CD4-positive, alpha-beta T cell treated with Interleukin-1 beta for 1 hour (primary cell): ENCODE data around the gene CCDC187.

Experiments
- DNase-seq, 2 donors: peaks; one replicate each; pipeline ENCODE4 v3.0.0-alpha.2; 2020 to 2022

CCDC187 gene

DNA sequence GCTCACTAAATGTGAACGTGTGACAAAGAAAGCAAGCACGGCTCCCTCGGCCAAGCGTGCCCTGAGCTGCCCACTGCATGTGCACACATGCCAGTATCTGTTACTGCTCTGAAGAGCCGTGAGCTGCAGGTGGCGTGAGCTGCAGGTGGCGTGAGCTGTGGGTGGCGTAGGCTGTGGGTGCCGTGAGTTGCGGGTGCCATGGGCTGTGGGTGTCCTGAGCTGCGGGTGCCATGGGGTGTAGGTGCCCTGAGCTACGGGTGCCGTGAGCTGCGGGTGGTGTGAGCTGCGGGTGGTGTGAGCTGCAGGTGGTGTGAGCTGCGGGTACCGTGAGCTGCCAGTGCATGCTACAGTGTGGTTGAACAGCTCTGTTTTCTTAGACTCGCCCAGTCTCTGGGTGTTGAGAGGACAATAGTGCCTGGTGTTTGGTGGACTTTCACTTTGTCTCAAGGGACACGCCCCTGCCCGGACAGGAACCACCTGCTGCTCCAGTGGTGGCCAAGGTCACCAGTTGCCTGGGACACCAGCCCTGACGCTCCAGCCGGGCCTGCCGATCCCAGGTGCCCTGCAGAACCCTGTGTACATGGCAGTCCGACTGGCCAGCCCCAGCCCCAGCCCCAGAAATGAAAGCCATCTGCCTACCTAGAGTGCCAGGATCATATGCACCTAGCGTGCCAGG lies 6.7 kb downstream of the CCDC187 start:
- DNase-seq, result no peak

- no peak for DNase-seq
Observed at GRCh38 chr9:136296434-136297015, 7.4 kb downstream of the CCDC187 start.

DNA sequence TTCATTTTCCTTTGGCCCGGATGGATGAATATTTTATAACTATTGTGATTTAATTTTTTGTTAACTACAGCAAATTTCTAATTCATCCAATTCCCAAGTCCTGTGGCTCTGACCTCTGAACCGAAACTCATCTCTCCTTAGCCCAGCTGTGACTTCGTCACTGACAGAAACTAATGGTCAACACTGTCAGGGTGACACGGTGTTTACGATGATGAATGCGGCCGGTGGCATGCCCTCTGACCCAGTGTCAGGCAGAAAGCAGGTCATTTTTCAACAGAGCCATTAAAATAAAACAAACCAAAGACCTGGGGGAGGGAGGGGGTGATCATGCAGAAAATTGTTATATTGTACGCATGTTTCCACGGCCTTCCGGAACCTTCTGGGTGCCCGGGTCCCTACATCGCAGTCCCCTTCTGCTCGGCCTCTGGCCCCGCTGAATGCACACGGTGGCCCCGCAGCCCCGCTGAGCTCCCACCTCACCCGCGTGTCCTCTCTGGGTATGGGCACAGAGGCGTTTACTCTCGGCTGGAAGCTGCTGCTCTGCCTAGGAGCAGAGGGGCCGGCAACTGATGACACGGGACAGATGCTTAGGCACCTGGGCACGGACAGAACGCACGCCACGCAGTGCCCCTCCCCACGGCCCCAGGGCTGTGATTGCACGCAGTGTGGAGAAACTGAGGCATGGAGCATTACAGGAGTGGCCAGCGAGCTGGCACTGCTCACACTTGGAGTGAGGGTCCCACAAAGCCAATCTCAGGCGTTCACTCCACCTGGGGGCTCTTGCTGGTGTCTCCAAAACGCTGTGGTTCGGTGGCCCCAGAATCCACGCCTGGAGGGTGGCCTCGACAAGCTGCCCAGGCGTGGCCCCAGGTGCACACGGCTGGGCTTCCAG lies 8.1 kb downstream of the CCDC187 start:
- no peak for DNase-seq

- no peak for DNase-seq
Observed at GRCh38 chr9:136295055-136295454, 8.8 kb downstream of the CCDC187 start.

- no peak for DNase-seq
Observed at GRCh38 chr9:136294437-136294836, 9.5 kb downstream of the CCDC187 start.

DNA sequence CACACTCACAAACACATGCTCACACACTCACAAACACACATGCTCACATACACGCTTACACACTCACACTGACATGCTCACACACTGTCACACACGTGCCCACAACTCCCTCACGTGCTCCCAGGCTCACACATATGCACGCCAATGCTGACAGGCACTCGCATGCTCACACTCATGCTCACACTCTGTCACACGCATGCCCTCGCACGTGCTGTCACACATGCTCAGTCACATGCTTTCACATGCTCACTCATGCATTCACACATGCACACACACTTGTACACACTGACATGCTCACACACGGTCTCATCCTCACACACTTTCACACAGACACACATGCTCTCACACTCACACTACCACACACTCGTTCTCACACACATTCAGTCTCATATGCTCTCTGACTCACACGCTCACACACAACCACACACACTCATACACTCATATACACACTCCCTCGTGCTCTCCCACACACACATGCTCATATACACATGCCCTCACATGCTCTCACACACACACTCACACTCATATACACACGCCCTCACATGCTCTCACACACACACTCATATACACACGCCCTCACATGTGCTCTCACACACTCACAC lies 10.3 kb downstream of the CCDC187 start:
- no peak for DNase-seq

DNA sequence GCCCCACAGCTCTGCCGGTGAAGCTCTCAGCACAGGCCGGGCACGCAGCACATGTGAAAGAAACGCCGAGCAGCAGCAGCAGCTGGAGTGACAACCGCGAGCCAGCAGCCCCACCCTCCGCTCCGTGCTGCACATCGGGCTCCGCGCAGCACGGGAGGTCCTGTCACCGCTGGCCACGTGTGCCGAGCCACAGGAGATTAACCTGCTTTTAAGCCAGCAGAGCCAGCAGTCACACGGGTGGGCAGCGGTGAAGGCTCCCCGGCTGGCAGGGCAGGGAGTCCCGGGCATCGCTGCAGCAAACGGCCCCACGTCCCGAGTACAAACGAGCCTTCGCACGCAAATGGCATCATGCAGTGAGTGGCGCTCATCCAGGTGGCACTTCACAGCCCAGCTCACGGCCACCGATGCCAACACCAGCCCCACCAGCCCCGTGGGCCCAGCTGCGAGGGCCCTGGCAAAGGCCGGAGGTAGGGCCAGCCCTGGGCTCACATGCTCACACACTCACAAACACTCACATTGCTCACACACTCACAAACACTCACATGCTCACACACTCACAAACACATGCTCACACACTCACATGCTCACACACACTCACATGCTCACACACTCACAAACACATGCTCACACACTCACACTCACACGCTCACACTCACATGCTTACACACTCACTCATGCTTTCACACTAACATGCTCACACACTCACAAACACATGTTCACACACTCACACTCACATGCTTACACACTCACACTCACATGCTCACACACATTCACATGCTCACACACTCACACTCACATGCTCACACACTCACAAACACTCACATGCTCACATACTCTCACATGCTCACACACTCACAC lies 11.1 kb downstream of the CCDC187 start:
- no peak for DNase-seq

DNA sequence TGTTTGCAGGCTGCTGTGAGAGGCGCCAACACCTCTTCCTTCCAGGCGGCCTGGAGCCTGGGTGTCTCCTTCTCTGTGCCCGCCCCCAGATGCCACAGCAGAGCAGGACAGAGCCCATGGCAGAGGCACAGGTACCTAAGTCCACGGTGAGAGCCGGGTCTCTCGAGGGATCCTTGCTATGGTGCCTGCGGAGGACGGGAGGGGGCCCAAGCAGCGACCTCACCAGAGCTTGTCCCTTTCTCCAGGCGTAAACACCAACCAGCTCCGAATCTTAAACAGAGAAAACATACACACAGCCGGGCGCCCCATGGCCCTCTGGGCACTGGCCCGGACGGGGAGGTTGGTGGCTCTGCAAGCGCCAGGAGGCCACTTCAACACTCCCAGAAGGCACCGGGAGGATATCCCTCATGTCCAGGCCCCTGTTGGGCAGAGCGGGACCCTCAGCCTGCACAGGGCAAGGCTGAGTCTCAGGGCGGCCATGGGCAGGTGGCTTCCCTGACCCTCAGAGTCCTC lies 11.8 kb downstream of the CCDC187 start:
- DNase-seq, result no peak

- DNase-seq, result no peak
Observed at GRCh38 chr9:136291306-136292025, 12.4 kb downstream of the CCDC187 start.

DNA sequence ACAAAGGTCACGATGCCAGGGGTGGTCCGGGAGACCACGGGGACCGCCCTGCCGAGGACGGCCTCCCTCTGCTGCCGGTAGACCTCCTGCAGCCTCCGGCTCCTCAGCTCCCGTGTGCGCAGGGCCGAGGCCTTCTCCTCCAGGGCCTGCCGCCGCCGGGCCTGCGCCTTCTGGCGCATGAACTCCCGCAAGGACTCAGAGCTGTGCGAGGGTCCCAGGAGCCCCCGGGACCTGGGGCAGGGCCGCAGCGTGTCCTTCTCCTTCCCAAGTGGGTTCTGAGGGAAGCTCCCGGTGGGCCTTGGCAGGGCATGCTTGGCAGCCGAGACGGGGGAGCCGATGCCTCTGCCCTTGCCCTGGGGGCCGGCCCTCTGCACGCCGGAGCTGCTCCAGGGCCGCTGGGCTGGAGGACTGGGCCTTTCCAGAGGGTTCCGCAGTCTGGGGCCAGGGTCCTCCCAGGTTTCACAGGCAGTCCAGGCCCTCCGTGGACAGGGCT lies 13.3 kb downstream of the CCDC187 start:
- DNase-seq, result no peak

GRCh38 chr9:136289651-136290507 lies 14.0 kb downstream of the CCDC187 start:
- no peak for DNase-seq

GRCh38 chr9:136287960-136288753 lies 15.7 kb downstream of the CCDC187 start:
- no peak for DNase-seq

DNA sequence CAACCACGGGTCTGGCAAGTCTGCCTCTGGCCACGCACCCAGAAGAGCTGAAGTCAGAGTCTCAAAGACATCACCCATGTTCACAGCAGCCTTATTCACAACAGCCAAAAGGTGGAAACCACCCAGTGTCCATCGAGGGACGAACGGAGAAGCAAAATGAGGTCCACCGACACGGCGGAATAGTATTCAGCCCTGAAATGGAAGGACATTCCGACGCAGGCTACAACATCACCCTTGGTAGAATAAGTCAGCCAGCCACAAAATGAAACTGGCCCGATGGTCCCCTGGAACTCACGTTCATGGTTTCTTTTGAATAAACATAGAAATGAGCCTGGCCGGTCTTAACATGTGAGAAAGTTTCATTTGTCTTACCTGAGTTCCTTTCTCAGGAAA lies 16.9 kb downstream of the CCDC187 start:
- no peak for DNase-seq

GRCh38 chr9:136286359-136286986 lies 17.4 kb downstream of the CCDC187 start:
- no peak for DNase-seq

- no peak for DNase-seq
Observed at GRCh38 chr9:136285501-136286358, 18.2 kb downstream of the CCDC187 start.

- DNase-seq, result no peak
Observed at GRCh38 chr9:136284951-136285350, 18.9 kb downstream of the CCDC187 start.

- no peak for DNase-seq
Observed at GRCh38 chr9:136284311-136284710, 19.6 kb downstream of the CCDC187 start.
